22Rv1 (cell line): ENCODE results near the gene UFC1.

Source experiments
- H3K27ac ChIP-seq: fragments of 450-650 bp; 2 replicates; pipeline ENCODE4 v1.5.1; 2017
- ZFX ChIP-seq: fragments of 450-650 bp; IDR thresholded peaks from 2 replicates; pipeline ENCODE4 v1.6.1; 2017; ENCODE audit warnings: antibody characterized with exemption, borderline replicate concordance
- TF ChIP-seq, protein P1 (sequence below): fragments of 450-650 bp; IDR thresholded peaks from 2 replicates; pipeline ENCODE4 v1.5.1; 2017; ENCODE audit warnings: mild to moderate bottlenecking

UFC1 gene

DNA sequence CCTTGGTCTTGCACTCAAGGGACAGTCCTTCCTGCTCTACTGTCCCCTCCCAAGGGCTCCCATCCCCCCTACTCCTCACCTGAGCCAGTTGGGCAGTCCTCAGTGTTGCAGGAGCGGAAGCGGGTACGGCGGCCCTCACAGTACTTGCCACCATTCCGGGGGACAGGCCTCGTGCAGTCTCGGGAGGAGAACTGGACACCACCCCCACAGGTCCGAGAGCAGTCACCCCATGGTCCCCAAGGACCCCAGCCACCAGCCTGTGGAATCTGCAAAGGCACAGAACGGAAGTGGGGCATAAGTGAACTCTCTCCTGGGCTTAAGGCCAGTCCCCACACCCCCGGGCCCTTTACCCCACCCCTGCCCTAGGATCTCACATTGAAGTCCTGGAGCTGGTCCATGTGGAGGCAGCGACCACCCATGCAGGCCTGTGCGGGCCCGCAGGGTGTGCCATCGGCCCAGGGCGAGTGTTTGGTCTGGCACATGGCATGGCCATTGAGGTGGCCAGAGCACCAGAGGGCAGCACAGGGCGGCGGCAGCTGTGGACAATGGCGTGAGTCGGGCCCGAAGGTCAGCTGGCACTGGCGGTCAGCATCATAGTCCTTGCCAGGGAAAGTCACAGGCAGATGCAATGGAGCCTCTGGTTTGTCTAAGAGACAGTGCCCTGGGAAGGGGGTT is 39.9 kb downstream of the UFC1 start:
- no peak for TF ChIP-seq ZFX
- TF ChIP-seq, protein P1, sequence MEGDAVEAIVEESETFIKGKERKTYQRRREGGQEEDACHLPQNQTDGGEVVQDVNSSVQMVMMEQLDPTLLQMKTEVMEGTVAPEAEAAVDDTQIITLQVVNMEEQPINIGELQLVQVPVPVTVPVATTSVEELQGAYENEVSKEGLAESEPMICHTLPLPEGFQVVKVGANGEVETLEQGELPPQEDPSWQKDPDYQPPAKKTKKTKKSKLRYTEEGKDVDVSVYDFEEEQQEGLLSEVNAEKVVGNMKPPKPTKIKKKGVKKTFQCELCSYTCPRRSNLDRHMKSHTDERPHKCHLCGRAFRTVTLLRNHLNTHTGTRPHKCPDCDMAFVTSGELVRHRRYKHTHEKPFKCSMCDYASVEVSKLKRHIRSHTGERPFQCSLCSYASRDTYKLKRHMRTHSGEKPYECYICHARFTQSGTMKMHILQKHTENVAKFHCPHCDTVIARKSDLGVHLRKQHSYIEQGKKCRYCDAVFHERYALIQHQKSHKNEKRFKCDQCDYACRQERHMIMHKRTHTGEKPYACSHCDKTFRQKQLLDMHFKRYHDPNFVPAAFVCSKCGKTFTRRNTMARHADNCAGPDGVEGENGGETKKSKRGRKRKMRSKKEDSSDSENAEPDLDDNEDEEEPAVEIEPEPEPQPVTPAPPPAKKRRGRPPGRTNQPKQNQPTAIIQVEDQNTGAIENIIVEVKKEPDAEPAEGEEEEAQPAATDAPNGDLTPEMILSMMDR: peak; percentile 32; the same call in 1 of the 2 replicates
- H3K27ac ChIP-seq: no peak overlapping the region

DNA sequence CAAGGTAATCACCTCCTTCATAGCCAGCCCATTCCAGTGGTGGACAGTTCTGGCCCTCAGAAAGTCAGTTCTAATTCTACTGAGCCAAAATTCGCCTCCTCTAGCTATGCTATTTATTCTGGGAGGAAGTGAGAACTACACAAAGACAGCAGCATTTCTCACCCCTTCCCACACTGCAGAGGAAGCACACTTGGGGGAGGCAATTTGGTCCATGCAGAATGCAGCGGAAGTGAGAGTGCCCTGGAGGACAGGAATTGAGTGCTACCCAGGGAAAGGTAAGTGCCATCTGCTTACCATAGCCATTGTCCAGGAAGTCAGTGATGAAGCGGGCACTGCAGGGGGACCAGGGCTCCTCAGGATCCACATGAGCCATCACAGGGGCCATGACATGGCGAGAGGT is 41.4 kb downstream of the UFC1 start:
- TF ChIP-seq ZFX: no peak
- TF ChIP-seq, protein P1: no peak
- no peak overlapping the region for H3K27ac ChIP-seq

DNA sequence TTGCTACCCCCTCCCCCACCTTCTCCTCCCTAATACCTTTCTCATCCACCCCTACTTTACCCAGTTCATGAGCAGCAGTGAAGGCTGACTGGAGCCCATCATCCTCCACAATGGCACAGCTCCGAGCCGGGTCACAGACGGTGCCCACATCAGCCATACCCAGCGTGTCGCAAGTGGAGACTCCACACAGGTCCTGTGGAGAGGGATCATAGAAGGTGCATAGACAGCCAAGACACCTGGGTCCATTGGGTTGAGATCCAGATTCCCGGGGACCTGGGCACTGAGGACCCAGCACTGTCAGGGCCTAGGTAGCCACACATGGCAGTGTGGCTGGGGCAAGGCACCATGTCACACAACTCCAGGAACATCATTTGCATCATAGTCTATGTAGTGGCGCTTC is 42.3 kb downstream of the UFC1 start:
- TF ChIP-seq ZFX: no peak
- TF ChIP-seq, protein P1: no peak
- no peak overlapping the region for H3K27ac ChIP-seq

DNA sequence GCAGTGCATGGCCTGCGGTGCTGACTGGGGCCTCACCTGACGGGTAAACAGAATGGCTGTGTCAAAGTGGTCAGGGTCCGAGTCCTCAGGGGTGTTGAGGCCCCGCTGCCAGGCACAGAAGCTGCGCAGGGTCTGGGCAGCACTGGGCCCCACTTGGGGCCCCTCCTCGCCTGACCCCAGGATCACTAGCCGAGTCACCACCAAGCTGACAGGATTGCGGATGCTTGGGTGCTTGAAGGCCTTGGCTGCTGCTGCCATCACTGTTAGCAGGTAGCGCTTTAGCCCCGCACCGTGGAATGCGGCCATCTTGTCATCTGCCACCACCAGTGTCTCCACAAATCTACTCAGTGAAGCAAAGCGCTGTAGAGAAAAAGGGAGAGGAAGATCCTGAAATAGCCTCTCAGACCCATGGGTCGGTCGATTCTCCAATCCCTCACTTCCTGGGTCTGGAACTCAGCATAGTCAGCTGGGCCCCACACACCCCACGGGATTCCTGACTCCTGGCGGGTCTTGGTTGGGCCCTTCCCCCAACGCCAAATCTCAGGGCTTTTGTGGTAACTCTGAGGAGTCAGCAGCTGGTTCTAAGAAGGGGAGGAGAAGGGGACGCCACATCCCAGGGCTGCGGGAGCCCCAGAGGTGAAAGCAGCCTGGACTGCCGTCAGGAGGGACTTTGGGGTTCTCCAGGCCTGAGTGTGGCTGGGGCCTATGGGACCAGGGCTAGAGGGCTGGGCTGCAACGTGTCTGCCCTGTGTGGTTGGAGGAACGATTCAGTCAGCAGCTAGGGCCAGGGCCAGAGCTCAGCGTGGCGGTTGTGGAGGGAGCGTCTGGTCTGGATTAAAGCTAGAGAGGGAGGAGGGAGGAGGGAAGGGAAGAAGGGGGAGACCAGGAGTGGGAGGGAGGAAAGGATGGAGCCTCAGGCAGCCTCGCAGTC is 43.0 kb downstream of the UFC1 start:
- H3K27ac ChIP-seq: no peak overlapping the region
- TF ChIP-seq, protein P1: no peak
- TF ChIP-seq ZFX: no peak

DNA sequence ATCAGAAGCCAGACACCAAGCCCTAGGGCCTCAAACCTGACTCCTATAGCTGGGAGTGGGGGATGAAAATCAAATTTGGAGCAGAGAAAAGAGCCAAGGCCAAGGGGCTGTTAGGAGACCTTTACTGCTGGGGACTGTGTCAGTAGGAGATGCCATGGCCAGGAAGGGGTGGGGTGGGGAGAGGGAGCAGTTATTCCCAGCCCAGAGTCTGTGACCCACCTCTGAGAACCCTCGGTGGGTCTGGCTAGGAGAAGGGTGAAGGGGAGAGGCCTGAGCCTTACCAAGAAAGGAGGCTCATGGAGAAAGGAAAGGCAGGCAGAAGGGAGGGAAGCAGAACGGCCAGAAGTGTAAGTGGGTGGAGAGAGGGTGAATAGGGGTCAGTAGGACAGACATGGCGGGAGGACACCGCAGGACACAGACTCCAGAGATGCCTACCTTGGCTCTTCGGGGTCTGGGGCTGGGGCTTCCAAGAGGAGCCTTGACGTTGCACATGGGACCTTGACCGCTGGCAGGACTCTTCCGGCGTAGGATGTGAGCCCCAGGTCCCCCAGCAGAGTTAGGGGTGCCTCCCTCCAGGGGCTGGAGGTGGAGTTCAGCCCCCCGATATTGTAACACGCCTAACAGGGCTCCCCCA is 43.9 kb downstream of the UFC1 start:
- no peak overlapping the region for H3K27ac ChIP-seq
- TF ChIP-seq, protein P1: no peak

DNA sequence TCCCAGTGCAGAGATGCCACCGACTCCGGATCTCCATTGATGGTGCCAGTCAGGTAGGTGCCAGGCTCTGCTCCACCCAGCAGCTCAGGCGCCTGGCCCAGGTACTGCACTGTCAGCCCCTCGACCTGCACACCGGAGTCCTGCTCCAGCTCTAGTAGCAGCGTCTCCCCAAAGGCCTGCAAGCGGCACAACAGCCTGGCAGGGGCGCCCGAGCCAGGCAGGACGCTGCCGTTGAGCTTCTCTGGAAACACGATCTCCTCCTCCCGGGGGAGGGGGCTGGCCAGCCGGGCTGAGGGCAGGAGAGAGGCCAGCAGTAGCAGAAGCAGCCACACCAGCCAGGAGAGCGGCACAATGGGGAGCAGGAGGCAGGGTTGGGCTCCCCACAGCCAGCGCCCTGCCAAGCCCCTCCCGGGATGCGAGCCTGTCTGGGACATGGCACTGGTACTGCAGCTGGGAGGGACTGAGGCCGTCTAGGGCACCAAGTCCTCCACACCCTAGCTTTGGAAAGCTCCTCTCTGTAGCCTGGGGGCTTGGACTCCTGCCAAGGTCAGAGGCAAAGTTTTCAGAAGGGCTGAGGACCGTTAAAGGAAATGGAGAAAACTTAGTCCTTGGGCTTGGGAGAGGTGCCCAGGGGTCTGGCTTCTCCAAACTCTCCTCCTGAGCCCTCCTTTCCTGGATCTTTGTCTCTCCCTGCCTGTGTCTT is 44.6 kb downstream of the UFC1 start:
- TF ChIP-seq ZFX: no peak
- TF ChIP-seq, protein P1: peak; percentile 21
- no peak overlapping the region for H3K27ac ChIP-seq
